Spleen (tissue), 11 donors: ENCODE data around the gene RNF222. TPM values are rescaled to one million over a fixed set of nuclear protein-coding genes. Genes with fewer than 3 reads are reported as not detected.

Experiments
- DNase-seq: peaks from one replicate; pipeline ENCODE4 v3.0.0-alpha.2; 2020
- H3K27ac ChIP-seq, 8 donors: fragments of 200-600 bp; sonication (generic) in 7 of 8; 1 replicate in 4 of 8; 2 replicates in 4 of 8; pipeline versions ENCODE4 v1.5.0 to v1.8.0; 2016 to 2021; ENCODE audit warnings: inconsistent platforms in 4 of 8, mild to moderate bottlenecking in 4 of 8, moderate library complexity in 1 of 8
- H3K27me3 ChIP-seq, 7 donors: fragments of 200-600 bp; sonication (generic) in 6 of 7; replicated peaks in 1 of 7; 1 replicate in 4 of 7; 2 replicates in 3 of 7; pipeline versions ENCODE4 v1.5.0 to v1.8.0; 2016 to 2021; ENCODE audit warnings: inconsistent platforms in 3 of 7, mild to moderate bottlenecking in 1 of 7
- H3K36me3 ChIP-seq, 6 donors: fragments of 200-600 bp; sonication (generic) in 5 of 6; 1 replicate in 4 of 6; 2 replicates in 2 of 6; pipeline versions ENCODE4 v1.5.0 to v1.8.0; 2016 to 2021; ENCODE audit warnings: inconsistent platforms in 2 of 6
- H3K4me1 ChIP-seq, 6 donors: fragments of 200-600 bp; sonication (generic) in 5 of 6; 1 replicate in 3 of 6; 2 replicates in 3 of 6; pipeline versions ENCODE4 v1.5.0 to v1.8.0; 2016 to 2021; ENCODE audit warnings: inconsistent platforms in 3 of 6
- H3K4me3 ChIP-seq, 8 donors: fragments of 200-600 bp; sonication (generic) in 7 of 8; 1 replicate in 4 of 8; 2 replicates in 4 of 8; pipeline versions ENCODE4 v1.5.0 to v1.8.0; 2016 to 2021; ENCODE audit warnings: inconsistent platforms in 4 of 8, mild to moderate bottlenecking in 4 of 8, moderate library complexity in 2 of 8
- H3K9me3 ChIP-seq, 8 donors: fragments of 200-600 bp; sonication (generic) in 7 of 8; 1 replicate in 4 of 8; 2 replicates in 4 of 8; pipeline versions ENCODE4 v1.5.0 to v1.8.0; 2016 to 2021; ENCODE audit warnings: inconsistent platforms in 4 of 8
- CTCF ChIP-seq, 11 experiments: fragments of 200-600 bp in 7 of 11; fragments of 450-650 bp in 4 of 11; sonication (generic) in 4 of 11; IDR thresholded peaks in 8 of 11; conservative IDR thresholded peaks in 3 of 11; 1 replicate in 7 of 11; 2 replicates in 4 of 11; pipeline versions ENCODE4 v1.4.0 to v1.8.0; 2016 to 2021; ENCODE audit warnings: antibody characterized with exemption in 11 of 11, inconsistent platforms in 4 of 11, mild to moderate bottlenecking in 1 of 11
- POLR2A ChIP-seq, 3 donors: fragments of 450-650 bp; IDR thresholded peaks; one replicate each; pipeline ENCODE4 v1.5.1; 2017; ENCODE audit warnings: antibody characterized with exemption in 3 of 3, mild to moderate bottlenecking in 1 of 3
- POLR2AphosphoS5 ChIP-seq, 3 donors: sonication (generic); formaldehyde crosslinking; IDR thresholded peaks; one replicate each; pipeline ENCODE4 v1.5.1; 2017; ENCODE audit warnings: antibody characterized with exemption in 3 of 3
- WGBS, 5 donors: extraction: QIAGEN DNeasy Blood & Tissue Kit in 3 of 5; methylation state at CpG; one replicate each; pipeline versions ENCODE4 v1.1.5 to v1.1.7; 2013 to 2018; 5-methylcytosine and 5-hydroxymethylcytosine counted together
- intact Hi-C: fragments of 100-400 bp; cut with DNase I; formaldehyde crosslinking; loops from one replicate; pipeline ENCODE4 v1.15.0; 2023; ENCODE audit warnings: low total_unique reads
- polyA plus RNA-seq, 3 donors: library from polyadenylated mRNA; stranded (reverse); fragments of 200-250 nt; gene quantifications; one replicate each; pipeline ENCODE4 v1.2.1, GENCODE V29; 2013
- total RNA-seq, 7 donors: library from RNA; depleted of rRNA in 3 of 7; stranded (reverse); fragments of >200 nt in 3 of 7; fragmentation: NEBNext Ultra II Directional in 4 of 7; extraction: Animal tissue kit (Norgen Biotek cat#: 25700) in 4 of 7; gene quantifications; one replicate each; pipeline versions ENCODE4 v1.1.0 to v1.2.1, GENCODE V29; 2016 to 2021
- donor health status: healthy with polysubstance abuse.
- donor health status: DM: no; HTN: no; CAD: no; lungs with moderate emphysema.
- donor health status: DM: no; HTN: no; CAD: no.
- donor health status: Bipolar disorder and iron deficiency.
- donor health status: healthy.
- donor health status: DM: no; HTN: no; CAD: no.
- donor health status: DM: yes; HTN: yes; CAD: no.

Gene RNF222
- total and polyA plus RNA-seq, 10 donors, result 0.03 to 0.05 TPM; not detected in 8

GRCh38 chr17:8413938-8414337, 16.3 kb upstream of the RNF222 start:
- peak overlapping the region in 6 of 8 donors; percentile 61 to 91 (median 81) for H3K27ac ChIP-seq
- peaks cover 0 to 21% (median 9%) of the 10 kb centered on the region in 6 donors for H3K4me1 ChIP-seq
- intact Hi-C loops, result loop anchor here (5.0 kb wide), 1 partner anchor 333 kb away; no protein-coding TSS in a partner anchor
- H3K9me3 ChIP-seq, result peaks cover 0 to 5% (median 0%) of the 10 kb centered on the region in 8 donors
- peak overlapping the region in 3 of 8 donors; percentile 15 to 56 (median 25) for H3K4me3 ChIP-seq
- TF ChIP-seq POLR2A (IDR thresholded peaks at IDR 0.05), result no peak
- no peak for TF ChIP-seq POLR2AphosphoS5 (IDR thresholded peaks at IDR 0.05)
- TF ChIP-seq CTCF (IDR thresholded peaks at IDR 0.05 in 8 of 11, conservative IDR thresholded peaks at IDR 0.05 in 3 of 11), result no peak
- no peaks in the 10 kb centered on the region for H3K36me3 ChIP-seq
- no peak for DNase-seq
- peaks cover 0 to 40% (median 0%) of the 10 kb centered on the region in 7 donors for H3K27me3 ChIP-seq

- DNase-seq, result no peak
- 33 to 39% (median 38%) methylated on average over 4 of the region's 4 CpGs for WGBS, 5 donors
- TF ChIP-seq POLR2AphosphoS5 (IDR thresholded peaks at IDR 0.05) (no peak), POLR2A (IDR thresholded peaks at IDR 0.05) (no peak), CTCF (IDR thresholded peaks at IDR 0.05 in 8 of 11, conservative IDR thresholded peaks at IDR 0.05 in 3 of 11) (no peak)
- H3K4me1 ChIP-seq, result peaks cover 0 to 19% (median 9%) of the 10 kb centered on the region in 6 donors
- peak overlapping the region in 7 of 8 donors; percentile 61 to 91 (median 76) for H3K27ac ChIP-seq
- H3K36me3 ChIP-seq, result no peaks in the 10 kb centered on the region
- peak overlapping the region in 3 of 8 donors; percentile 19 to 56 (median 25) for H3K4me3 ChIP-seq
- intact Hi-C loops, result loop anchor here (5.0 kb wide), 1 partner anchor 334 kb away; no protein-coding TSS in a partner anchor
- peaks cover 0 to 38% (median 3%) of the 10 kb centered on the region in 7 donors for H3K27me3 ChIP-seq
- peaks cover 0 to 5% (median 0%) of the 10 kb centered on the region in 8 donors for H3K9me3 ChIP-seq
Observed at GRCh38 chr17:8413328-8413727, 15.7 kb upstream of the RNF222 start.

GRCh38 chr17:8412089-8412488, 14.5 kb upstream of the RNF222 start:
- intact Hi-C loops, result loop anchor here (5.0 kb wide), 1 partner anchor 335 kb away; no protein-coding TSS in a partner anchor
- DNase-seq, result no peak
- Histone ChIP-seq H3K4me3 (peak overlapping the region in 1 of 8 donors; percentile 56), H3K4me1 (peaks cover 0 to 19% (median 9%) of the 10 kb centered on the region in 6 donors), H3K36me3 (no peaks in the 10 kb centered on the region), H3K27me3 (peaks cover 0 to 38% (median 6%) of the 10 kb centered on the region in 7 donors), H3K9me3 (peaks cover 0 to 4% (median 0%) of the 10 kb centered on the region in 8 donors), H3K27ac (peak overlapping the region in 7 of 8 donors; percentile 36 to 91 (median 76))
- TF ChIP-seq CTCF (IDR thresholded peaks at IDR 0.05 in 8 of 11, conservative IDR thresholded peaks at IDR 0.05 in 3 of 11) (no peak), POLR2A (IDR thresholded peaks at IDR 0.05) (no peak), POLR2AphosphoS5 (IDR thresholded peaks at IDR 0.05) (no peak)
- WGBS, 5 donors, result 76 to 86% (median 82%) methylated on average over 5 of the region's 5 CpGs

- no peak for TF ChIP-seq POLR2A (IDR thresholded peaks at IDR 0.05)
- TF ChIP-seq POLR2AphosphoS5 (IDR thresholded peaks at IDR 0.05), result no peak
- WGBS, 5 donors, result 83 to 90% (median 84%) methylated on average over 1 of the region's 1 CpG
- DNase-seq, result no peak
- H3K27ac ChIP-seq, result peak overlapping the region in 2 of 8 donors; percentile 41 to 91
- H3K36me3 ChIP-seq, result no peaks in the 10 kb centered on the region
- peaks cover 0 to 47% (median 3%) of the 10 kb centered on the region in 7 donors for H3K27me3 ChIP-seq
- peaks cover 0 to 12% (median 9%) of the 10 kb centered on the region in 6 donors for H3K4me1 ChIP-seq
- H3K9me3 ChIP-seq, result no peaks in the 10 kb centered on the region
- intact Hi-C loops, result loop anchor here (5.0 kb wide), 1 partner anchor 336 kb away; no protein-coding TSS in a partner anchor
- no peak overlapping the region for H3K4me3 ChIP-seq
Observed at GRCh38 chr17:8410883-8411238, 13.2 kb upstream of the RNF222 start.
